ENCODE data around the gene PDXK.

Gene PDXK

GRCh38 chr21:43723648-43724047, 4.7 kb downstream of the PDXK start:
- no peak for DNase-seq (ENCODE audit: low read depth in 2 of 2)

- no peak for DNase-seq (ENCODE audit: low read depth in 2 of 2)
Observed at GRCh38 chr21:43726686-43727518, 8.0 kb downstream of the PDXK start.

GRCh38 chr21:43727519-43728153, 8.7 kb downstream of the PDXK start:
- no peak for DNase-seq (ENCODE audit: low read depth in 2 of 2)

- DNase-seq (ENCODE audit: low read depth in 2 of 2) = no peak
Observed at GRCh38 chr21:43728154-43728466, 9.2 kb downstream of the PDXK start.

- DNase-seq (ENCODE audit: low read depth in 2 of 2) = peak; percentile 52 to 57
Observed at GRCh38 chr21:43728467-43729390, 9.8 kb downstream of the PDXK start.

GRCh38 chr21:43731476-43731875, 12.5 kb downstream of the PDXK start:
- DNase-seq (ENCODE audit: low read depth in 2 of 2) = no peak

- DNase-seq (ENCODE audit: low read depth in 2 of 2) = no peak
Observed at GRCh38 chr21:43731891-43732711, 13.2 kb downstream of the PDXK start.

- DNase-seq (ENCODE audit: low read depth in 2 of 2) = no peak
Observed at GRCh38 chr21:43733060-43733459, 14.1 kb downstream of the PDXK start.

GRCh38 chr21:43733529-43734071, 14.7 kb downstream of the PDXK start:
- DNase-seq (ENCODE audit: low read depth in 2 of 2) = no peak

GRCh38 chr21:43734131-43734927, 15.4 kb downstream of the PDXK start:
- no peak for DNase-seq (ENCODE audit: low read depth in 2 of 2)

GRCh38 chr21:43734928-43735229, 15.9 kb downstream of the PDXK start:
- DNase-seq (ENCODE audit: low read depth in 2 of 2) = no peak

GRCh38 chr21:43735236-43736091, 16.5 kb downstream of the PDXK start:
- DNase-seq (ENCODE audit: low read depth in 2 of 2) = no peak

GRCh38 chr21:43736224-43736883, 17.4 kb downstream of the PDXK start:
- no peak for DNase-seq (ENCODE audit: low read depth in 2 of 2)

- DNase-seq (ENCODE audit: low read depth in 2 of 2) = no peak
Observed at GRCh38 chr21:43737158-43737950, 18.4 kb downstream of the PDXK start.

GRCh38 chr21:43739621-43740435, 20.9 kb downstream of the PDXK start:
- DNase-seq (ENCODE audit: low read depth in 2 of 2) = no peak

- DNase-seq (ENCODE audit: low read depth in 2 of 2) = no peak
Observed at GRCh38 chr21:43740497-43741156, 21.7 kb downstream of the PDXK start.
